CD4-positive, alpha-beta T cell treated with Interleukin-15 for 1 hour (primary cell): ENCODE data around the gene XYLT1.
A peak's percentile ranks its signal among the peaks of the same experiment; 100 is the strongest.

Source experiments
- DNase-seq: peaks from one replicate; pipeline ENCODE4 v3.0.0-alpha.2; 2020

XYLT1 gene

GRCh38 chr16:17369421-17370222 lies 101.1 kb downstream of the XYLT1 start:
- peak; percentile 88 for DNase-seq

- peak; percentile 38 for DNase-seq
These were observed 101.8 kb downstream of the XYLT1 start for GRCh38 chr16:17368951-17369350.

- no peak for DNase-seq
These were observed 102.3 kb downstream of the XYLT1 start for GRCh38 chr16:17368446-17368845.

GRCh38 chr16:17367923-17368322 lies 102.8 kb downstream of the XYLT1 start:
- DNase-seq, result no peak

GRCh38 chr16:17367036-17367435 lies 103.7 kb downstream of the XYLT1 start:
- DNase-seq, result peak; percentile 71

GRCh38 chr16:17366299-17366961 lies 104.3 kb downstream of the XYLT1 start:
- DNase-seq, result no peak

- no peak for DNase-seq
These were observed 105.0 kb downstream of the XYLT1 start for GRCh38 chr16:17365591-17366298.

GRCh38 chr16:17365211-17365541 lies 105.6 kb downstream of the XYLT1 start:
- no peak for DNase-seq

GRCh38 chr16:17364319-17365210 lies 106.2 kb downstream of the XYLT1 start:
- DNase-seq, result peak; percentile 72

GRCh38 chr16:17362946-17363345 lies 107.8 kb downstream of the XYLT1 start:
- DNase-seq, result no peak

GRCh38 chr16:17362183-17362582 lies 108.6 kb downstream of the XYLT1 start:
- DNase-seq, result no peak

- DNase-seq, result peak; percentile 79
These were observed 110.1 kb downstream of the XYLT1 start for GRCh38 chr16:17360693-17361122.

GRCh38 chr16:17359788-17360390 lies 110.9 kb downstream of the XYLT1 start:
- peak; percentile 71 for DNase-seq

GRCh38 chr16:17358846-17359245 lies 111.9 kb downstream of the XYLT1 start:
- DNase-seq, result no peak

GRCh38 chr16:17358355-17358754 lies 112.4 kb downstream of the XYLT1 start:
- no peak for DNase-seq

- no peak for DNase-seq
These were observed 113.3 kb downstream of the XYLT1 start for GRCh38 chr16:17357307-17358062.

- no peak for DNase-seq
These were observed 114.4 kb downstream of the XYLT1 start for GRCh38 chr16:17356243-17356933.

- DNase-seq, result no peak
These were observed 116.1 kb downstream of the XYLT1 start for GRCh38 chr16:17354685-17355084.

- DNase-seq, result no peak
These were observed 116.6 kb downstream of the XYLT1 start for GRCh38 chr16:17354141-17354601.

GRCh38 chr16:17353561-17353960 lies 117.2 kb downstream of the XYLT1 start:
- DNase-seq, result no peak
